Measurements from ENCODE around the gene KPNA4.

DNA sequence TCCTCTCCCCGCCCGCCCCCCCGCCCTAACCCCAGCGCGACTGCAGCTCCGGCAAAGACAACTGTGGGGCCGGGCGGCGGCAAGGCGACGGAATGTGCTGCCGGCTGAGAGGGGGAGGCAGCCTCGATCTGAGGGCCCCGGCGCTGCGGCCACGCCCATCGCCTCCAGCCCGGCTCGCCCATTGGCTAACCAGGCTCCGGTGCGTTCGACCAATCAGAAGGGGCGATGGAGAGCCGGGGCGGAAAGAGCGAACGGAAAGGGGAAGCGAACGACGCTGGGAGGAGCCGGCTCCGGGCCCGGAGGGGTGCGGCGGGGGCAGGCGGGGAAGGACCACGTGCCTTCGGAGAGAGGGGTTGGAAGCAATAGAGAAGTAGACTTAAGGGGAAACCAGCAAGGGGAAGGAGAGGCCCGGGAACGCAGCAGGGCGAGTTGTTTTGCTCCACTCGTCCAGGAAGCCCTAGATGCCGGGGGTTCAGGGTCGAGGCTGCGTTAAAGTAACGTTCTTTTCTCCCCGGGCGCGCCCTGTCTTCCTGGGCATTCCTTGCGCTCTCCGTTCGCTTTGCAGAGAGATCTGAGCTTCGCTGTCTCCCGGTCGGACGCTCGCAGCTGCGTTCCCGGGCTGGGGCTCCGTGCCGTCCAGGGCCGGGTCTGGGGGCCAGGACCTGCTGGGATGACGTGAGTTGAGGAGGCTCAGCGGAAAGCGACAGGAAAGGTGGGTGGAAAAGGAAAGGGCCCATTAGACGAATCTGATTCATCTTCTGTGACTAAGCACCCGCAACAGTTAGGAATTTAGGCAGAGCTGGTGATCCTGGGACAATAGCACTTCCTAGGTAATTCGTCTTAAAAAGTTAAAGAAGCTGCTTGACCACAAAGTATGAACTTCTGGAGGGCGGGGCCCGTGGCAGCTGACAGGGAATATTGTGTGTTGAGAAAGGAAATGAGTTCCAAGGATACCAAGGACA is at the start of gene KPNA4:
- TF ChIP-seq, protein P1, sequence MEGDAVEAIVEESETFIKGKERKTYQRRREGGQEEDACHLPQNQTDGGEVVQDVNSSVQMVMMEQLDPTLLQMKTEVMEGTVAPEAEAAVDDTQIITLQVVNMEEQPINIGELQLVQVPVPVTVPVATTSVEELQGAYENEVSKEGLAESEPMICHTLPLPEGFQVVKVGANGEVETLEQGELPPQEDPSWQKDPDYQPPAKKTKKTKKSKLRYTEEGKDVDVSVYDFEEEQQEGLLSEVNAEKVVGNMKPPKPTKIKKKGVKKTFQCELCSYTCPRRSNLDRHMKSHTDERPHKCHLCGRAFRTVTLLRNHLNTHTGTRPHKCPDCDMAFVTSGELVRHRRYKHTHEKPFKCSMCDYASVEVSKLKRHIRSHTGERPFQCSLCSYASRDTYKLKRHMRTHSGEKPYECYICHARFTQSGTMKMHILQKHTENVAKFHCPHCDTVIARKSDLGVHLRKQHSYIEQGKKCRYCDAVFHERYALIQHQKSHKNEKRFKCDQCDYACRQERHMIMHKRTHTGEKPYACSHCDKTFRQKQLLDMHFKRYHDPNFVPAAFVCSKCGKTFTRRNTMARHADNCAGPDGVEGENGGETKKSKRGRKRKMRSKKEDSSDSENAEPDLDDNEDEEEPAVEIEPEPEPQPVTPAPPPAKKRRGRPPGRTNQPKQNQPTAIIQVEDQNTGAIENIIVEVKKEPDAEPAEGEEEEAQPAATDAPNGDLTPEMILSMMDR (conservative IDR thresholded peaks at IDR 0.05 in 1 of 2, IDR thresholded peaks at IDR 0.05 in 1 of 2; ENCODE audit: low read depth in 1 of 2, low read length in 2 of 2), result no peak
- TF ChIP-seq EZH2 (IDR thresholded peaks at IDR 0.05; ENCODE audit: low read length, missing control alignments), result no peak

Data from fibroblast of lung (primary cell).